ENCODE results near the gene TMEM80.
A peak's percentile ranks its signal among the peaks of the same experiment; 100 is the strongest.

GRCh38 chr11:747158-748006 lies 51.8 kb downstream of the TMEM80 start, which contains the start of gene TALDO1:
- TF ChIP-seq CTCF (IDR thresholded peaks at IDR 0.05; ENCODE audit: low read length): peak; percentile 24; the same call in 1 of the 2 replicates
- no peak for TF ChIP-seq EZH2 (IDR thresholded peaks at IDR 0.05; ENCODE audit: borderline replicate concordance, low read length)
